ENCODE measurements around the gene C19orf38. TPM values are rescaled to one million over a fixed set of nuclear protein-coding genes. Genes with fewer than 3 reads are reported as not detected.

C19orf38 gene
- total RNA-seq, 1 experiment from 2014 or later = not detected

GRCh38 chr19:10820173-10820572 is 28.0 kb upstream of the C19orf38 start:
- Histone ChIP-seq H4K5ac (ENCODE audit: insufficient read length, low read depth, low read length) (no peak overlapping the region), H3K4ac (ENCODE audit: low read depth, low read length) (no peak overlapping the region), H4K20me1 (ENCODE audit: control insufficient read depth, insufficient read depth, insufficient read length) (peaks cover 3% of the 10 kb centered on the region), H3K23me2 (ENCODE audit: insufficient read length, low read depth, low read length, poor library complexity, severe bottlenecking) (no peaks in the 10 kb centered on the region), H3K23ac (ENCODE audit: insufficient read length, low read depth, low read length) (no peak overlapping the region), H3K4me2 (ENCODE audit: insufficient read depth, insufficient read length, low read length) (no peak overlapping the region), H4K91ac (ENCODE audit: insufficient read length, low read depth, low read length) (no peak overlapping the region), H2AFZ (ENCODE audit: low read length) (no peak overlapping the region), H3T11ph (ENCODE audit: low read length) (no peak overlapping the region), H3K27ac (ENCODE audit: insufficient read length, low read depth, low read length) (no peak overlapping the region), H3K56ac (ENCODE audit: insufficient read length, low read depth, low read length) (no peak overlapping the region), H3K79me2 (ENCODE audit: insufficient read depth, low read length) (no peaks in the 10 kb centered on the region), H2BK12ac (ENCODE audit: insufficient read length, low read depth, low read length) (no peak overlapping the region), H3K4me1 (ENCODE audit: insufficient read depth, low read length) (no peaks in the 10 kb centered on the region), H2BK20ac (ENCODE audit: low read depth, low read length, poor library complexity, severe bottlenecking) (no peak overlapping the region), H3K79me1 (ENCODE audit: insufficient read depth, low read depth, low read length, poor library complexity, severe bottlenecking) (no peaks in the 10 kb centered on the region), H2BK5ac (ENCODE audit: insufficient read length, low read length) (no peak overlapping the region), H2AK5ac (ENCODE audit: insufficient read length, low read length) (no peak overlapping the region), H3K9ac (ENCODE audit: extremely low read depth, insufficient read length, low read length) (no peak overlapping the region), H3K9me3 (ENCODE audit: control insufficient read depth, low read depth, low read length) (no peaks in the 10 kb centered on the region), H2BK120ac (ENCODE audit: low read depth, low read length, poor library complexity, severe bottlenecking) (no peak overlapping the region), H3K14ac (ENCODE audit: insufficient read depth, low read length) (no peak overlapping the region), H4K8ac (replicated peaks; ENCODE audit: insufficient read length, low read depth, low read length) (no peak overlapping the region), H3K27me3 (ENCODE audit: insufficient read depth, low read length) (no peaks in the 10 kb centered on the region), H2BK15ac (ENCODE audit: low read depth, low read length) (no peak overlapping the region), H3K18ac (ENCODE audit: insufficient read length, low read depth, low read length) (no peak overlapping the region)
- Mint-ChIP-seq H3K4me3 (no peak overlapping the region; a peak in 1 of 5 replicates), H3K4me1 (peaks cover 0 to 4% of the 10 kb centered on the region in 2 experiments; a peak in 1 of 4 replicates), H3K36me3 (ENCODE audit: insufficient read depth in 1 of 3, low read depth in 3 of 3) (peaks cover 31 to 59% (median 41%) of the 10 kb centered on the region in 3 experiments), H3K27ac (peak overlapping the region in 1 of 3 experiments; percentile 8; a peak in 2 of 7 replicates), H3K9me3 (no peaks in the 10 kb centered on the region), H3K27me3 (ENCODE audit: low read depth) (no peaks in the 10 kb centered on the region)
- WGBS (ENCODE audit: extremely low coverage, insufficient read length, low lambda C conversion rate) = no CpG with 5 or more reads among the region's 7 CpGs
- peak; percentile 57 for TF ChIP-seq CTCF (conservative IDR thresholded peaks at IDR 0.05)
- DNase-seq = no peak
